Tibial nerve (tissue), 4 donors: Measurements from ENCODE around the gene LIPG. TPM values are rescaled to one million over a fixed set of nuclear protein-coding genes. Genes with fewer than 3 reads are reported as not detected.
"Not testable (repeated sequence)": the region's sequence is repeated elsewhere in the genome, so short reads cannot be mapped to it uniquely, and the experiment has no call there.

Experiments used
- DNase-seq, 2 donors: peaks; one replicate each; pipeline ENCODE4 v3.0.0-alpha.2; 2019; ENCODE audit warnings: low spot score in 2 of 2
- H3K27ac ChIP-seq, 4 donors: fragments of 200-600 bp; sonication (generic) in 3 of 4; one replicate each; pipeline ENCODE4 v1.5.1; 2017 to 2019; ENCODE audit warnings: mild to moderate bottlenecking in 1 of 4
- H3K27me3 ChIP-seq, 2 donors: fragments of 200-600 bp; sonication (generic) in 1 of 2; one replicate each; pipeline versions ENCODE4 v1.5.1 to v1.6.0; 2017 to 2019
- H3K36me3 ChIP-seq, 3 donors: fragments of 200-600 bp; sonication (generic); one replicate each; pipeline ENCODE4 v1.5.1; 2018 to 2019
- H3K4me1 ChIP-seq, 4 donors: fragments of 200-600 bp; sonication (generic) in 3 of 4; one replicate each; pipeline ENCODE4 v1.5.1; 2017 to 2019
- H3K4me3 ChIP-seq, 4 donors: fragments of 200-600 bp; sonication (generic) in 3 of 4; one replicate each; pipeline ENCODE4 v1.5.1; 2017 to 2019; ENCODE audit warnings: mild to moderate bottlenecking in 1 of 4, moderate library complexity in 1 of 4
- H3K9me3 ChIP-seq, 4 donors: fragments of 200-600 bp; sonication (generic) in 3 of 4; one replicate each; pipeline ENCODE4 v1.5.1; 2017 to 2019
- EP300 ChIP-seq, 2 donors: sonication (generic); formaldehyde crosslinking; IDR thresholded peaks; one replicate each; pipeline ENCODE4 v1.6.1; 2017; ENCODE audit warnings: antibody characterized with exemption in 2 of 2, mild to moderate bottlenecking in 1 of 2
- POLR2A ChIP-seq, 2 donors: fragments of 450-650 bp; IDR thresholded peaks; one replicate each; pipeline ENCODE4 v1.6.1; 2017; ENCODE audit warnings: antibody characterized with exemption in 2 of 2, mild to moderate bottlenecking in 2 of 2, moderate library complexity in 2 of 2
- WGBS, 2 donors: methylation state at CpG; one replicate each; pipeline ENCODE4 v1.1.5; 2018; 5-methylcytosine and 5-hydroxymethylcytosine counted together
- total RNA-seq, 4 donors: library from RNA; depleted of rRNA; stranded (reverse); fragments of >200 nt; gene quantifications; one replicate each; pipeline ENCODE4 v1.1.0, GENCODE V29; 2016
- TF ChIP-seq, protein P1 (sequence below), 5 experiments: fragments of 200-600 bp in 3 of 5; fragments of 450-650 bp in 2 of 5; sonication (generic) in 3 of 5; IDR thresholded peaks; one replicate each; pipeline ENCODE4 v1.5.1; 2016 to 2019; ENCODE audit warnings: antibody characterized with exemption in 5 of 5, mild to moderate bottlenecking in 3 of 5, moderate library complexity in 2 of 5

Gene LIPG
- total RNA-seq, 4 donors from 2014 or later = 0.39 to 0.44 TPM; not detected in 2

DNA sequence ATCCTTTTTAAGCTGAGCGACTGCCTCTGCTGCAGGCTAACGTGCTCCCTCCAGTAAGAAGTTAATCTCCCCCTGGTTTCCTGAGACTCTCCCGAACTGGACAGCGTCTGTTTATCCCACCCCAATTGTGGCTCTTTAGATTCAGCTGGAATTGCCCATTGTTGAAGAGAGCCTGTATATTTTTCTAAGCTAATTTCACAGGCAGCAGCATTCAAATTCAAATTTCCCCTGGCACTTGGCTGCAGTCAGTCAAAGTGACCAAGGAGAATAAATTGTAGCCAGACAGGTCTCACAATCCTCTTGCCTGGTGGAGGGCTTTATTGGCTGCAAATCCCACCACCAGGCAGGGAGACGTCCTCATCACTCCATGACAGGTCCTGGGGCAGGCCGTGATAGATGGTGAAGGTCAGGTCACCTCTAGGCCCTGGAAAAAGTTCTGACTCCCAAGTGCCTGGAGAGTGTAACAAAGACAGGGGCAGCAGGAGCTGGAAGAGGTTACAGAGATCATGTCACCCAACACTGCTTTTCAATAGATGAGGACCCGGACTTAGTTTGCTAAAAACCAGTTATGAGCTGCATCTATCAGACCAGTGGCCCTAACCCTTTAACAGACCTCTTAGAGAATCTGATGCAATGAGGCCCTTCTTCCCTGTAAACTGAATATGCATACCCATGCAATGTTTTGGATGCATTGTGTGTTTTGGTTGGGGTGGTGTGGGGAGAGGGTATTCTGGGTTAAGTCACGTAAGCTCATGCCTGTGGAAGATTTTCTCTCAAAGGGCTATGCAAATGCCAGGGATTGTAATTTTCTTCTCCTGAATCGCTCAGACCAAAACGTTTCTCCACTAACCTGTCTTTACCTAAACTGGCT, 42.5 kb upstream of the LIPG start:
- H3K4me3 ChIP-seq = no peak overlapping the region
- H3K27me3 ChIP-seq = no peaks in the 10 kb centered on the region
- no peaks in the 10 kb centered on the region for H3K9me3 ChIP-seq
- no peaks in the 10 kb centered on the region for H3K36me3 ChIP-seq
- no peaks in the 10 kb centered on the region for H3K4me1 ChIP-seq
- WGBS, 2 donors = 57 to 60% methylated on average over 10 of the region's 10 CpGs
- DNase-seq = no peak
- TF ChIP-seq, protein P1, sequence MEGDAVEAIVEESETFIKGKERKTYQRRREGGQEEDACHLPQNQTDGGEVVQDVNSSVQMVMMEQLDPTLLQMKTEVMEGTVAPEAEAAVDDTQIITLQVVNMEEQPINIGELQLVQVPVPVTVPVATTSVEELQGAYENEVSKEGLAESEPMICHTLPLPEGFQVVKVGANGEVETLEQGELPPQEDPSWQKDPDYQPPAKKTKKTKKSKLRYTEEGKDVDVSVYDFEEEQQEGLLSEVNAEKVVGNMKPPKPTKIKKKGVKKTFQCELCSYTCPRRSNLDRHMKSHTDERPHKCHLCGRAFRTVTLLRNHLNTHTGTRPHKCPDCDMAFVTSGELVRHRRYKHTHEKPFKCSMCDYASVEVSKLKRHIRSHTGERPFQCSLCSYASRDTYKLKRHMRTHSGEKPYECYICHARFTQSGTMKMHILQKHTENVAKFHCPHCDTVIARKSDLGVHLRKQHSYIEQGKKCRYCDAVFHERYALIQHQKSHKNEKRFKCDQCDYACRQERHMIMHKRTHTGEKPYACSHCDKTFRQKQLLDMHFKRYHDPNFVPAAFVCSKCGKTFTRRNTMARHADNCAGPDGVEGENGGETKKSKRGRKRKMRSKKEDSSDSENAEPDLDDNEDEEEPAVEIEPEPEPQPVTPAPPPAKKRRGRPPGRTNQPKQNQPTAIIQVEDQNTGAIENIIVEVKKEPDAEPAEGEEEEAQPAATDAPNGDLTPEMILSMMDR (IDR thresholded peaks at IDR 0.05) = no peak
- TF ChIP-seq EP300 (IDR thresholded peaks at IDR 0.05) = no peak
- TF ChIP-seq POLR2A (IDR thresholded peaks at IDR 0.05) = no peak
- H3K27ac ChIP-seq = no peak overlapping the region

DNA sequence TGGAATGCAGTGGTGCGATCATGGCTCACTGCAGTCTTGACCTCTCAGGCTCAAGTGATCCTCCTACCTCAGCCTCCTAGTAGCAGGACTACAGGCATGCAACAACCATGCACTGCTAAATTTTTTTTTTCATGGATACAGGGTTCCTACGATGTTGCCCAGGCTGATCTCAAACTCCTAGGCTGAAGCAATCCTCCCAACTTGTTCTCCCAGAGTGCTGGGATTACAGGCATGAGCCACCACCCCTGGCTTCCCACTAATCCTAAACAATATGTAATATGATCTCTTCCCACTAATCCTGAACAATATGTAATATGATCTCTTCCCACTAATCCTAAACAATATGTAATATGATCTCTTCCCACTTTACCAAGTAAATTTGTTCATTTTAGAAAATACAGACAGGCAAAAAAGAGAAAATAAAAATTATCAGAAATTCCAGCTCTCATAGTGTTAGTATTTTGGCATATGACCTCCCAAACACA, 41.2 kb upstream of the LIPG start:
- Histone ChIP-seq H3K4me1 (no peaks in the 10 kb centered on the region), H3K27ac (no peak overlapping the region), H3K4me3 (no peak overlapping the region), H3K9me3 (no peaks in the 10 kb centered on the region), H3K36me3 (no peaks in the 10 kb centered on the region), H3K27me3 (no peaks in the 10 kb centered on the region)
- 78 to 79% methylated on average over 2 of the region's 2 CpGs for WGBS, 2 donors
- no peak for DNase-seq
- TF ChIP-seq POLR2A (IDR thresholded peaks at IDR 0.05) = no peak
- TF ChIP-seq EP300 (IDR thresholded peaks at IDR 0.05) = no peak
- TF ChIP-seq, protein P1 (IDR thresholded peaks at IDR 0.05) = no peak

DNA sequence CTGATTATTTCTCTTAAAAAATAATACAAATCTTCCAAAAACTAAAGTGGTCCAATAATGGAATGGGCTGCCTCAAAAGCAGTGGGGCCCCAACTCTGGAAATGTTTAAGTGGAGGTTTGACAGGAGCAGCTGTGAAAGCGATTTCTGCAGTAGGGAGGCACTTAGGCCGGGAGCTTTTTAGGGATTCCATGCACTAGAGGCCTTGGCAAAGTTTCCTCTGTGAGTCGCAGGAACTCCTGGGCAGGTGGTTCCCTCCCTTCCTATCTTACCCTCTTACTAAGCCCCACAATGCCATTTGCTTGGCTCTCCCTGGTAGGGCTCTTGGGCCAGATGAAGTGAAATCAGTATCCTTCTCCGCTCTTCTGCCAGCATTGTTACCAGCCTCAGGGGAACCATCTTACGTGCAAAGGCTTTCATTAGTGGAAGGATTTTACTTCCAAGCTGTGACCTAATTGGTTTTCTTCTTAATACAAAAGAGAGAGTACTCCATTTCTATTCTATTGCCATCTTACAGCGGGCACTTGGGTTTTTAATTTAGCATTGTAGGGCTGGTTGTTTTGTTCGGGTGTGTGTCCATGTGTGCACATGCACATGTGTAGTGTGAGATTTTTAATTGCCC, 40.5 kb upstream of the LIPG start:
- H3K27ac ChIP-seq = no peak overlapping the region
- no peaks in the 10 kb centered on the region for H3K4me1 ChIP-seq
- no peaks in the 10 kb centered on the region for H3K27me3 ChIP-seq
- TF ChIP-seq, protein P1 (IDR thresholded peaks at IDR 0.05) = no peak
- no peak for TF ChIP-seq EP300 (IDR thresholded peaks at IDR 0.05)
- no peak for TF ChIP-seq POLR2A (IDR thresholded peaks at IDR 0.05)
- H3K4me3 ChIP-seq = no peak overlapping the region
- WGBS, 2 donors = 74 to 75% methylated on average over 7 of the region's 7 CpGs
- H3K9me3 ChIP-seq = no peaks in the 10 kb centered on the region
- H3K36me3 ChIP-seq = no peaks in the 10 kb centered on the region
- no peak for DNase-seq

DNA sequence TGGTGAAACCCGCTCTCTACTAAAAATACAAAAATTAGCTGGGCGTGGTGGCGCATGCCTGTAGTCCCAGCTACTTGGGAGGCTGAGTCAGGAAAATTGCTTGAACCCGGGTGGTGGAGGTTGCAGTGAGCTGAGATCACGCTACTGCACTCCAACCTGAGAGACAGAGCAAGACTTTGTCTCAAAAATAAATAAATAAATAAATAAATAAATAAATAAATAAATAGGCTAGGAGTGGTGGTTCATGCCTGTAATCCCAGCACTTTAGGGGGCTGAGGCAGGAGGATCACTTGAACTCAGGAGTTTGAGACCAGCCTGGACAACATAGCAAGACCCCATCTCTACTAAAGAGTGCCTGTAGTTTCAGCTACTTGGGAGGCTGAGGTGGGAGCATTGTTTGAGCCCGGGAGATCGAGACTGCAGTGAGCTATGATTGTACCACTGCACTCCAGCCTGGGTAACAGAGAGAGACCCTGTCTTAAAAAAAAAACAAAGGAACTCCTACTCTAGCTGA, 38.2 kb upstream of the LIPG start:
- not testable (repeated sequence) for H3K27ac ChIP-seq, H3K4me1 ChIP-seq, H3K9me3 ChIP-seq, H3K4me3 ChIP-seq, H3K27me3 ChIP-seq, DNase-seq, H3K36me3 ChIP-seq
- 88 to 92% methylated on average over 7 of the region's 7 CpGs for WGBS, 2 donors

DNA sequence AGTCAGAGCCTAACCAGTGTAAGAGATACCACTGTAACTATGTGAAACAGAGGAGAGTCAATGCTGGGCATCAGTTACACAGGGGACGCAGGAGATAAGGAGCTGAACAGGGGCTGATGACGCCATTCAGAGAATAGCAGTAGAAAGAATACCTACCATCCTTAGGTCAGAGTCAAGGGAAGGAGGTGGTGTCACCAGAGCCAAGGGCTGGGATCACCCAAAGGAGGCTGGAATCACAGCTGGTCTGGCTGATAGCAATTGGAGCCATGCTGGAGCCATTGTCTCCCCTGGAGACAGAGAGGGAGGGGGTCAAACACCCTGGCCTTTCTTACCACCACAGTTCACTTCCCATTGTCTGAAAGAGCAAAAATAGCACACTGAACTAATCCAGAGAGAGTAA, 37.5 kb upstream of the LIPG start:
- WGBS, 2 donors = 93 to 95% methylated on average over 2 of the region's 2 CpGs
- H3K4me3 ChIP-seq = no peak overlapping the region
- no peak for TF ChIP-seq EP300 (IDR thresholded peaks at IDR 0.05)
- TF ChIP-seq, protein P1 (IDR thresholded peaks at IDR 0.05) = no peak
- TF ChIP-seq POLR2A (IDR thresholded peaks at IDR 0.05) = no peak
- H3K27ac ChIP-seq = no peak overlapping the region
- no peaks in the 10 kb centered on the region for H3K27me3 ChIP-seq
- no peak for DNase-seq
- H3K4me1 ChIP-seq = no peaks in the 10 kb centered on the region
- H3K9me3 ChIP-seq = no peaks in the 10 kb centered on the region
- no peaks in the 10 kb centered on the region for H3K36me3 ChIP-seq
